ENCODE results near the gene POP7.

- TF ChIP-seq POLR2AphosphoS5 (IDR thresholded peaks at IDR 0.05) (peak in 1 of 3 donors; percentile 28), EP300 (IDR thresholded peaks at IDR 0.05) (no peak), CTCF (IDR thresholded peaks at IDR 0.05) (no peak), POLR2A (IDR thresholded peaks at IDR 0.05) (no peak)
Measured at GRCh38 chr7:100675581-100676350, 30.2 kb upstream of the POP7 start.
